Measurements from ENCODE around the gene CKAP2L. TPM values are rescaled to one million over a fixed set of nuclear protein-coding genes. Genes with fewer than 3 reads are reported as not detected.

Gene CKAP2L
- total and polyA plus RNA-seq, 2 donors (not counting 1 experiment from before 2014, with no cell fraction given): 3.0 to 4.4 TPM

GRCh38 chr2:112724591-112725525 lies 39.6 kb downstream of the CKAP2L start:
- TF ChIP-seq CTCF (conservative IDR thresholded peaks at IDR 0.05 in 1 of 2, IDR thresholded peaks at IDR 0.05 in 1 of 2; ENCODE audit: low read depth in 1 of 2, low read length in 2 of 2) (peak in 1 of 2 donors; percentile 16), EZH2 (IDR thresholded peaks at IDR 0.05; ENCODE audit: low read length, missing control alignments) (no peak)
- Histone ChIP-seq H3K79me2 (ENCODE audit: control insufficient read depth, insufficient read depth, low read length) (no peaks in the 10 kb centered on the region), H3K9ac (ENCODE audit: insufficient read depth, low read length) (no peak overlapping the region), H3K27ac (ENCODE audit: insufficient read depth, low read length) (no peak overlapping the region), H3K4me2 (ENCODE audit: extremely low read depth, insufficient read depth, low read length) (no peak overlapping the region), H3K4me1 (ENCODE audit: control insufficient read depth, extremely low read depth, insufficient read depth, low read length) (peaks cover 2% of the 10 kb centered on the region), H2AFZ (ENCODE audit: low read length) (no peak overlapping the region), H4K20me1 (ENCODE audit: control insufficient read depth, extremely low read depth, insufficient read depth, low read length) (no peaks in the 10 kb centered on the region), H3K27me3 (ENCODE audit: control insufficient read depth, insufficient read depth, low read length) (no peaks in the 10 kb centered on the region), H3K9me3 (ENCODE audit: control insufficient read depth, insufficient read depth, low read depth, low read length) (no peaks in the 10 kb centered on the region), H3K4me3 (replicated peaks in 1 of 4; ENCODE audit: control extremely low read depth in 1 of 4, insufficient read depth in 1 of 4, low read depth in 3 of 4, low read length in 4 of 4) (no peak overlapping the region), H3K36me3 (ENCODE audit: control insufficient read depth, insufficient read depth, low read length) (no peaks in the 10 kb centered on the region)
- DNase-seq (ENCODE audit: low read depth in 2 of 2): no peak

DNA sequence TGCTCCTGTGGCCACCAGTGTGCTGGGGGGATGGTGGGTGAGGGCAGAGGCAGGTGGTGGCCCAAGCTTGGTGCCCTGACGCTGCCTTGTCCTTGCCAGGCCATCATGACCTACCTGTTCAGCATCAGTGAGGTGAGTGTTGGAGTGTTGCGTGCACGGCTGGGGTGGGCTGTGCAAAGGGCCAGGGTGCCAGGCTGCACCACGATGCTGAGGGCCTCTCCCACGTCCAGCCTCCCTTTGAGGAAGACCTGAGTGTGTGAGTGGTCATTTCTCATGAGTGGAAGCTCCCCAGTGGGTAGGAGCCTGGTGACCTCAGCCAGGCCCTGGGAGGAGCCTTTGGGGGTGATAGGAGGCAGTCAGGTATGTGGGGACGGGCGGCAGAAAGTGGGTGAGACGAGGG lies 40.4 kb downstream of the CKAP2L start:
- Histone ChIP-seq H3K36me3 (ENCODE audit: control insufficient read depth, insufficient read depth, low read length) (no peaks in the 10 kb centered on the region), H4K20me1 (ENCODE audit: control insufficient read depth, extremely low read depth, insufficient read depth, low read length) (no peaks in the 10 kb centered on the region), H2AFZ (ENCODE audit: low read length) (no peak overlapping the region), H3K27me3 (ENCODE audit: control insufficient read depth, insufficient read depth, low read length) (no peaks in the 10 kb centered on the region), H3K9me3 (ENCODE audit: control insufficient read depth, insufficient read depth, low read depth, low read length) (no peaks in the 10 kb centered on the region), H3K4me1 (ENCODE audit: control insufficient read depth, extremely low read depth, insufficient read depth, low read length) (peaks cover 2% of the 10 kb centered on the region), H3K4me3 (replicated peaks in 1 of 4; ENCODE audit: control extremely low read depth in 1 of 4, insufficient read depth in 1 of 4, low read depth in 3 of 4, low read length in 4 of 4) (no peak overlapping the region), H3K9ac (ENCODE audit: insufficient read depth, low read length) (no peak overlapping the region), H3K4me2 (ENCODE audit: extremely low read depth, insufficient read depth, low read length) (no peak overlapping the region), H3K27ac (ENCODE audit: insufficient read depth, low read length) (no peak overlapping the region), H3K79me2 (ENCODE audit: control insufficient read depth, insufficient read depth, low read length) (no peaks in the 10 kb centered on the region)
- no peak for DNase-seq (ENCODE audit: low read depth in 2 of 2)
- TF ChIP-seq EZH2 (IDR thresholded peaks at IDR 0.05; ENCODE audit: low read length, missing control alignments): no peak
- TF ChIP-seq CTCF (conservative IDR thresholded peaks at IDR 0.05 in 1 of 2, IDR thresholded peaks at IDR 0.05 in 1 of 2; ENCODE audit: low read depth in 1 of 2, low read length in 2 of 2): no peak

- Histone ChIP-seq H2AFZ (ENCODE audit: low read length) (no peak overlapping the region), H3K9me3 (ENCODE audit: control insufficient read depth, insufficient read depth, low read depth, low read length) (no peaks in the 10 kb centered on the region), H3K4me3 (replicated peaks in 1 of 4; ENCODE audit: control extremely low read depth in 1 of 4, insufficient read depth in 1 of 4, low read depth in 3 of 4, low read length in 4 of 4) (no peak overlapping the region), H3K79me2 (ENCODE audit: control insufficient read depth, insufficient read depth, low read length) (no peaks in the 10 kb centered on the region), H3K4me1 (ENCODE audit: control insufficient read depth, extremely low read depth, insufficient read depth, low read length) (peaks cover 2% of the 10 kb centered on the region), H4K20me1 (ENCODE audit: control insufficient read depth, extremely low read depth, insufficient read depth, low read length) (no peaks in the 10 kb centered on the region), H3K36me3 (ENCODE audit: control insufficient read depth, insufficient read depth, low read length) (no peaks in the 10 kb centered on the region), H3K27me3 (ENCODE audit: control insufficient read depth, insufficient read depth, low read length) (peaks cover 3% of the 10 kb centered on the region), H3K9ac (ENCODE audit: insufficient read depth, low read length) (no peak overlapping the region), H3K27ac (ENCODE audit: insufficient read depth, low read length) (no peak overlapping the region), H3K4me2 (ENCODE audit: extremely low read depth, insufficient read depth, low read length) (no peak overlapping the region)
- DNase-seq (ENCODE audit: low read depth in 2 of 2): no peak
- TF ChIP-seq CTCF (conservative IDR thresholded peaks at IDR 0.05 in 1 of 2, IDR thresholded peaks at IDR 0.05 in 1 of 2; ENCODE audit: low read depth in 1 of 2, low read length in 2 of 2): no peak
These were observed 40.9 kb downstream of the CKAP2L start for GRCh38 chr2:112723547-112723940.
